ENCODE measurements around the gene SLC9A9.

SLC9A9 gene

GRCh38 chr3:143410259-143410658 is 438.0 kb downstream of the SLC9A9 start:
- Histone ChIP-seq H3K27ac (replicated peaks) (no peak overlapping the region), H3K27me3 (ENCODE audit: insufficient read depth, poor library complexity, severe bottlenecking) (no peaks in the 10 kb centered on the region), H3K4me3 (replicated peaks; ENCODE audit: insufficient read depth, low read length) (no peak overlapping the region)
- DNase-seq (ENCODE audit: low read depth in 1 of 2, low spot score in 1 of 2), result no peak
- TF ChIP-seq POLR2AphosphoS5 (IDR thresholded peaks at IDR 0.05; ENCODE audit: low read depth) (no peak), CTCF (IDR thresholded peaks at IDR 0.05; ENCODE audit: insufficient read depth, low read length) (no peak), REST (IDR thresholded peaks at IDR 0.05; ENCODE audit: insufficient replicate concordance, low read depth) (no peak), GABPA (IDR thresholded peaks at IDR 0.05; ENCODE audit: low read depth) (no peak), SPI1 (IDR thresholded peaks at IDR 0.05; ENCODE audit: borderline replicate concordance, low read depth) (no peak)

GRCh38 chr3:143408771-143409170 is 439.5 kb downstream of the SLC9A9 start:
- Histone ChIP-seq H3K27ac (replicated peaks) (no peak overlapping the region), H3K27me3 (ENCODE audit: insufficient read depth, poor library complexity, severe bottlenecking) (peaks cover 3% of the 10 kb centered on the region), H3K4me3 (replicated peaks; ENCODE audit: insufficient read depth, low read length) (no peak overlapping the region)
- DNase-seq (ENCODE audit: low read depth in 1 of 2, low spot score in 1 of 2), result no peak
- no peak for TF ChIP-seq POLR2AphosphoS5 (IDR thresholded peaks at IDR 0.05; ENCODE audit: low read depth)
- TF ChIP-seq GABPA (IDR thresholded peaks at IDR 0.05; ENCODE audit: low read depth), result no peak
- no peak for TF ChIP-seq REST (IDR thresholded peaks at IDR 0.05; ENCODE audit: insufficient replicate concordance, low read depth)
- TF ChIP-seq CTCF (IDR thresholded peaks at IDR 0.05; ENCODE audit: insufficient read depth, low read length), result no peak

- Histone ChIP-seq H3K4me3 (replicated peaks; ENCODE audit: insufficient read depth, low read length) (no peak overlapping the region), H3K27me3 (ENCODE audit: insufficient read depth, poor library complexity, severe bottlenecking) (peaks cover 3% of the 10 kb centered on the region), H3K27ac (replicated peaks) (no peak overlapping the region)
- no peak for DNase-seq (ENCODE audit: low read depth in 1 of 2, low spot score in 1 of 2)
- TF ChIP-seq POLR2AphosphoS5 (IDR thresholded peaks at IDR 0.05; ENCODE audit: low read depth) (no peak), GABPA (IDR thresholded peaks at IDR 0.05; ENCODE audit: low read depth) (no peak), SPI1 (IDR thresholded peaks at IDR 0.05; ENCODE audit: borderline replicate concordance, low read depth) (no peak), CTCF (IDR thresholded peaks at IDR 0.05; ENCODE audit: insufficient read depth, low read length) (no peak), REST (IDR thresholded peaks at IDR 0.05; ENCODE audit: insufficient replicate concordance, low read depth) (no peak)
These were observed 445.7 kb downstream of the SLC9A9 start for GRCh38 chr3:143402602-143403001.

Data from HL-60 (cell line).